GM21390 (cell line): ENCODE data around the gene BCL2L1.
"Not testable (repeated sequence)": the region's sequence is repeated elsewhere in the genome, so short reads cannot be mapped to it uniquely, and the experiment has no call there.

Experiments
- ATAC-seq: cut with Tn5 transposase; IDR thresholded peaks from one replicate; pipeline ENCODE4 v1.9.1; 2021; ENCODE audit not compliant: unreplicated experiment

The BCL2L1 gene

DNA sequence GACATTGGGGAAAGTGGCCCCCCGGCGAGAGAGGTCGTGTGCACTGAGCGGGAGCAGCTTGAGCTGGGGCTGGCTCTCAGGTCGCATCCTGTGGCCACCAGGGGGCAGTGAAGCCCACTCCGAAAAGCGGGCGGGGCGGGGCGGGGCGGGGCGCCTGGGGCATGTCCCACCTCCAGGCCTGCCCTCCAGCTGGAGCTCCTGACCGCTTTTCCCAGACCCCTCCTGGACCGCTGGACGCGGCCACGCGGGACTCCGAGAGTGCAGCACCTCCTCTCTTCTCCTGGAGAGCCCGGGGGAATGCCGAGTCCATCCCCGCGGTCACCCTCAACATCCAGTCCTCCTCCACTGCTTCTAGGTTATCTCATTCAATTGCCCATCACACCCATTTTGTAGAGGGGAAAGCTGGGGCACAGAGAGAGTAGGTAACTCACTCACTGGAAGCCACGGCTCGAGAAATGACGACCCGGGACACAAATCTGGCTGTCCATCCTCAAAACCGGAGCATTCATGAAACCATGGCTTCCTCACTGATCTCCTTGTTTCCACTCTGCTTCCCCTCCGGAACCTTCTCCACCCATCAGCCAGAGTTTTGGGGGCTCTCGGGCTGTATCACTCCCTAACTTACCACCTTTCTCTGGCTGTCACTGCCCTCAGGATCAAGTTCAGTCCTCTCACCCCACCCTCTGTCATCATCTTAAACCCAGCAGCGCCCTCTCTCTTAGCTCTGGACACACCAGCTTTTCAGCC lies 60.9 kb downstream of the BCL2L1 start:
- no peak for ATAC-seq

GRCh38 chr20:31654534-31654933 lies 68.1 kb downstream of the BCL2L1 start:
- ATAC-seq = no peak

- ATAC-seq = no peak
These were observed 69.1 kb downstream of the BCL2L1 start for GRCh38 chr20:31653561-31653960.

- ATAC-seq = no peak
These were observed 69.7 kb downstream of the BCL2L1 start for GRCh38 chr20:31652917-31653396.

- ATAC-seq = not testable (repeated sequence)
These were observed 74.6 kb downstream of the BCL2L1 start for GRCh38 chr20:31648104-31648503.

DNA sequence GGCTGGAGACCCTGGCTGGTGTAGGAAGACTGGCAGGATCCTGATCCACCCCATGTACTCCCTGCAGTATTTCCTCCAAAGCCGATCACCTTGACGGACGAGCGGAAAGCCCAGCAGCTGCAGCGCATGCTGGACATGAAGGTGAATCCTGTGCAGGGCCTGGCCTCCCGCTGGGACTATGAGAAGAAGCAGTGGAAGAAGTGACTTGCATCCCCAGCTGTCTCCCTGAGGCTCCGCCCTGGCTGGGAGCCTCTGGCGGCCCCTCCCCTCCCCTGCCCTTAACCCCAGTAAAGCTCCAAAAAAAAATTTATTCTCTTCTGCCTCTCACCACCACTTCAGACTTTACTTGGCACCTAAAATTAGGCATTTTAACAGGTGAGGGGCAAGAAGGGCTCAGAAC lies 78.0 kb downstream of the BCL2L1 start:
- no peak for ATAC-seq

DNA sequence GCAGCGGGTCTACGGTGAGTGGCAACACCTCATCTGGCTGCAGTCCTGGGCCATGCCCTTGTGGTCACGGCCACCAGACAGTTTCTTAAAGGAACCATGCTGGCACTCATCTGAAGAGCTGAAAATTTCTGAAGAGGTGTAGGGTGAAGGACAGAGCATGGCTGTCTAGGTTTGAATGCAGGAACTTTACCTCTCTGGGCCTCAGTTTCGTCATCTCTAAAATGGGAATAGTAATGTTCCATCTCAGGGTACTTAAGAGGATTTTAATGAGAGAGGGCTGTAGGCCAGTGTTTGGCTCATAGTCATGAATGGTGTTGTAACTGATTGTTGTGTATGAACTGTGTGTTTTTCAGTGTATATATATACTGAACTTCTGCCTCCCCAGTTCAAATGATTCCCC lies 79.1 kb downstream of the BCL2L1 start:
- no peak for ATAC-seq

DNA sequence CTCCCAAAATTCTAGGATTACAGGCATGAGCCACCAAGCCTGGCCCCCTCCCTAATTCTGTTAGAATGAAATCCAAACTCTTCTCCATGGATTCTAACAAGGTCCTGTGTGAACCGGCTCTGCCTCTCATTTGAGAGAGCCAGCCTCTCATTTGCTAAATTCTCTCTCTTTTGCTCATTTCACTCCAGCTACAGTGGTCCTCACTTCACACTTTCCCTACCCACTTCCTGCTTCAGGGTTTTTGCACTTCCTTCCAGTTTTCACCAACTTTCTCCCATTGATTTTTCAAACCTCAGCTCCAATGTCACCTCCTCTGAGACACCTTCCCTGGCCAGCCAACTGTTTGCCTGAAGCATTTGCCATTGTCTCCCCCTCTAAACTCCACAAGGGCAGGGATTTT lies 79.8 kb downstream of the BCL2L1 start:
- ATAC-seq = no peak

DNA sequence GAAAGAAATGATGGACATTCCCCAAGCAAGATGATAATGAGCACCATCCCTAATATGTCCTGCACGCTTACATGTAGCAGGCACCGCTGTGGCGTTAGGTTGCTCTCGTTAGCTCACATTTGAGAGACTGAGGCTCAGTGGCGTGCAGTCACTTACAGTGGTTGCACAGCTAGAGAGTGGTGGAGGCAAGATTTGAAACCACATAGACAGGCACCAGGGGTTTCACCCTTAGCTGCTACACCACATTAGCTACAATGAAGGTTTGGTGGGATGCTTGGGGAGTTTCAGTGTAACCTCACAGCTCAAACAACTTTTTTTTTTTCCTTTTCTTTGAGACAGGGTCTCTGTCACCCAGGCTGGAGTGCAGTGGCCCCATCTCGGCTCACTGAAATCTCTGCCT lies 81.3 kb downstream of the BCL2L1 start:
- no peak for ATAC-seq

DNA sequence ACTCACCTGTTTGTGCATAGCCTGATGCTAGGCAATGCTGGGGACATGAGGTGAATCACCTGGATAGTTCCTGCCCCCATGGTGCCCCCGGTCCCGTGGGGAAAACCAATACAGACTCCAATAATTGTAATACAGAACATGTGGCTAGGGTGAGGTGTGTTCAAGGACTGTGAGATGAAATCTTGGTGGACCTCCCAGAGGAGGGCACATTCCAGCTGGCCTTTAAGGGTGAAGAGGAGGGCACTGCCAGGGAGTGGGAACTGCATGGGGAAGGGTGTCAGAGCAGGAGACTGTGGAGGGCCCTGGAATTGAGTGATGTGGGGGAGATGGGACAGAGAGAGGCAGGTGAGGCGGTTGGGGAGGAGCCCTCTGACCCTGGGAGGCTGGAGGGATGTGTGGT lies 82.4 kb downstream of the BCL2L1 start:
- ATAC-seq = no peak

- no peak for ATAC-seq
These were observed 83.9 kb downstream of the BCL2L1 start for GRCh38 chr20:31638816-31639215.

GRCh38 chr20:31638317-31638716 lies 84.4 kb downstream of the BCL2L1 start:
- no peak for ATAC-seq

DNA sequence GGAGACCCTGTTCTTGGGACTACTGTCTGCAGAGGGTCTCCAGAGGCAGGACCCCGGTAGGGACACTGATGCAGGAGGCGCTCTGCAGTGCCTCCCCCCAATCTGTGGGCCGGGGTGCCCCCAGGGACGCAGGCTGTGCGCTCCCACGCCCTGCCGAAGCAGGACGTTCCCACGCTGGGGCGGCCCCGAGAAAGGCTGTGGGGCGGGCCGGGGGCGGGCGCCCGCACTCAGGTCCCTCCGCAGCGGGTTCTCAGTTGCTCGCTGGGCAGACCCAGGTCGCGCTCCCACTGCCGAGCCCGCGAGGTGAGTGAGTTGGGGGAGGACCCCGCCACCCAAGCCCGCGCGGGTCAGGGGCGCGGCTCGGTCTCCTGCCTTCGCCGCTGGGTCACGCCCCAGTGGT lies 85.0 kb downstream of the BCL2L1 start, which contains the start of gene COX4I2:
Gene COX4I2 (plus strand): TSS at position 253 of the 400 bp plus-strand sequence. CDS start 1,106 bp downstream, outside the sequence.
- ATAC-seq = no peak

DNA sequence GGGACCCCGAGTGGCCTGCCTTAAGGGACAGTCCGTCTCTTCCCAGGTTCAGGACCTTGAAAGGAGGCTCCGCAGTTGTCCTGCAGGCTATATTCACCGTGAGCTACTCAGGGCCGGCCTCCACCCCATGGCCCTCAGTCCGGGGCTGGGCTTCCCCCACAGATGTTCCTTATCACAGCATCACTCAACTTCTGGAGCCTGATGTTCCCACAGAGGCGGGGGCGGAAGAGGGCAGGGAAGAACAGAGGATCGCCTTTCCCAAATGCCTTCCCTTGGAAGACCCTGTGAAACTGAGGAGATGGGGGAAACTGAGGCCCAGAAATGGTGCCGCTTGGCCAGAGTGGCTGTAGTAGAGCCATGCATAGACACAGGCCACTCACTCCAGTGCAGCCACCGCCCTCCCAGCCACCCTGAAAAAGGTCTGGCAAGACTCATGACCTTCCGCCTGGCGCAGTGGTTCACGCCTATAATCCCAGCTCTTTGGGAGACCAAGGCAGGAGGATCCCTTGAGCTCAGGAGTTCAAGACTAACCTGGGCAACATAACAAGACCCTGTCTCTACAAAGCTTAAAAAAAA lies 89.2 kb downstream of the BCL2L1 start:
- ATAC-seq = no peak

- no peak for ATAC-seq
These were observed 89.9 kb downstream of the BCL2L1 start for GRCh38 chr20:31632548-31633338.

DNA sequence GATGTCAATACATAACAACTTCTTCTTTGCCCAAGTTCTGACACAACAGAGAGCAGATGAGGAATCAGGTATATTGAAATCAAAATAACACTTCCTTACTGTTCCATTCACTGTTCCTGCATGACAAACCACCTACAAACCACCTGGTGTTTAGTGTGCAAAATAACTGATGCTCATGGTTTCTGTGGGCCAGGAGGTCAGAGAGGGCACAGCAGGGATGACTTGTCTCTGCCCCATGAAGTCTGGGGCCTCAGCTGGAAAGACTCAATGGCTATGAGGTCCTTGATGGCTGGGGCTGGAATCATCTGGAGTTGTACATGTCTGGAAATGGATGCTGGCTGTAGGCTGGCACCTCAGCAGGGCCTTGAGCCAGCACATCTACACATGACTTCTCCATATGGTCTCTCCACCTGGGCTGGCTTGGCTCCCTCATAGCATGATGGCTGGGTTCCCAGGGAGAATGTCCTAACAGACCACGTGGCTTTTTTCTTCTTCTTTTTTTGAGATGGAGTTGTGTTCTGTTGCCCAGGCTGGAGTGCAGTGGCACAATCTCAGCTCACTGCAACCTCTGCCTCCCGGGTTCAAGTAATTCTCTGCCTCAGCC lies 92.4 kb downstream of the BCL2L1 start:
- ATAC-seq = no peak

- ATAC-seq = not testable (repeated sequence)
These were observed 94.6 kb downstream of the BCL2L1 start for GRCh38 chr20:31628057-31628456.

DNA sequence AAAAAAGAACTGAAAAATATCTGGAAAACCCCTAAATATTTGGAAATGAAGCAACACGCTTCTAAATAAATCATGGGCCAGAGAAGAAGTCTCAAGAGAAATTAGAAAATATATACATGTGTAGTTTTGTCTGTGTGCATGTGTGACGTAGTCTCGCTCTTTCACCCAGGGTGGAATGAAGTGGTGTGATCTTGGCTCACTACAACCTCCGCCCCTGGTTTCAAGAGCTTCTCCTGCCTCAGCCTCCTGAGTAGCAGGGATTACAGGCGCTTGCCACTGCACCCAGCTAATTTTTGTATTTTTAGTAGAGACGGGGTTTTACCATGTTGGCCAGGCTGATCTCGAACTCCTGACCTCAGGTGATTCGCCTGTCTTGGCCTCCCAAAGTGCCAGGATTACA lies 96.1 kb downstream of the BCL2L1 start:
- ATAC-seq = not testable (repeated sequence)

- ATAC-seq = not testable (repeated sequence)
These were observed 99.6 kb downstream of the BCL2L1 start for GRCh38 chr20:31623123-31623505.

DNA sequence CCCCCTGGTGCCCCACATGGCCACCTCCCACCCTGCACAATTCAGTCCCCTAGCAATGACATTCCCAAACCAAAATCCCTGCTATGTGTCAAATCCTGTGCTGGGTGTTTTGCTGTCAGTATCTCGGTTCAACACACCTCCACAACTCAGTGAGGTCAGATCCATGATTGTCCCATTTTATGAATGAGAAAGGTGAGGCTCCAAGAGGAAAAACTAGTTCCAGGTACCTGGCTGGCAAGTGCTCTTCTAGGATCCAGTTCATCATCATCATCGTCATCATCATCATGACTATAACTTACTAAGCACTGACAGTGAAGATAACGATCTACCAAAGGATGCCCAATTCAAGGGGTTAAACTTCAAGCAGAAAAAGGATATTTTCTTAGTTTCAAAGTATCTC lies 102.4 kb downstream of the BCL2L1 start:
- no peak for ATAC-seq

GRCh38 chr20:31617432-31618104 lies 105.1 kb downstream of the BCL2L1 start:
- ATAC-seq = no peak
